IMR-90 (cell line): ENCODE data around the gene DMXL1.

Experiments used
- BHLHE40 ChIP-seq: fragments of 150-350 bp; IDR thresholded peaks from 2 replicates; pipeline ENCODE4 v1.6.1; 2016; ENCODE audit warnings: mild to moderate bottlenecking, low read depth, low read length
- CEBPB ChIP-seq: IDR thresholded peaks from 2 replicates; pipeline ENCODE4 v1.6.1; 2012; ENCODE audit warnings: low read depth, low read length, improper control_type of control experiment
- MAFK ChIP-seq: IDR thresholded peaks from 2 replicates; pipeline ENCODE4 v1.6.1; 2012; ENCODE audit warnings: low read depth, low read length, improper control_type of control experiment
- MAZ ChIP-seq: IDR thresholded peaks from 2 replicates; pipeline ENCODE4 v1.6.1; 2012; ENCODE audit warnings: low read depth, mild to moderate bottlenecking, low read length, improper control_type of control experiment, moderate library complexity, borderline replicate concordance
- MXI1 ChIP-seq: IDR thresholded peaks from 2 replicates; pipeline ENCODE4 v1.6.1; 2012; ENCODE audit warnings: low read depth, mild to moderate bottlenecking, low read length, moderate library complexity, borderline replicate concordance
- POLR2A ChIP-seq: IDR thresholded peaks from 2 replicates; pipeline ENCODE4 v1.6.1; 2012; ENCODE audit warnings: mild to moderate bottlenecking, low read depth, low read length
- RAD21 ChIP-seq: IDR thresholded peaks from 2 replicates; pipeline ENCODE4 v1.6.1; 2012; ENCODE audit warnings: low read length, improper control_type of control experiment
- RCOR1 ChIP-seq: IDR thresholded peaks from 2 replicates; pipeline ENCODE4 v1.6.1; 2012; ENCODE audit warnings: mild to moderate bottlenecking, low read length, improper control_type of control experiment; ENCODE audit not compliant: insufficient replicate concordance
- RFX5 ChIP-seq: IDR thresholded peaks from 2 replicates; pipeline ENCODE4 v1.8.0; 2012; ENCODE audit warnings: low read depth, mild to moderate bottlenecking, low read length, moderate library complexity
- SMC3 ChIP-seq: fragments of 150-350 bp; IDR thresholded peaks from 2 replicates; pipeline ENCODE4 v1.6.1; 2016; ENCODE audit warnings: low read depth, mild to moderate bottlenecking, antibody characterized with exemption, low read length, moderate library complexity
- TF ChIP-seq, protein P1 (sequence below): conservative IDR thresholded peaks from 2 replicates; pipeline ENCODE4 v1.5.1; 2012; ENCODE audit warnings: mild to moderate bottlenecking, low read depth, low read length, improper control_type of control experiment
- TF ChIP-seq, protein P2 (sequence below): fragments of 150-350 bp; IDR thresholded peaks from 2 replicates; pipeline ENCODE4 v1.6.1; 2017; ENCODE audit warnings: mild to moderate bottlenecking, antibody characterized with exemption, low read length, low read depth
- TF ChIP-seq, protein P3 (sequence below): fragments of 150-350 bp; IDR thresholded peaks from 2 replicates; pipeline ENCODE4 v1.6.1; 2016; ENCODE audit warnings: low read depth, mild to moderate bottlenecking, low read length, moderate library complexity, borderline replicate concordance

DNA sequence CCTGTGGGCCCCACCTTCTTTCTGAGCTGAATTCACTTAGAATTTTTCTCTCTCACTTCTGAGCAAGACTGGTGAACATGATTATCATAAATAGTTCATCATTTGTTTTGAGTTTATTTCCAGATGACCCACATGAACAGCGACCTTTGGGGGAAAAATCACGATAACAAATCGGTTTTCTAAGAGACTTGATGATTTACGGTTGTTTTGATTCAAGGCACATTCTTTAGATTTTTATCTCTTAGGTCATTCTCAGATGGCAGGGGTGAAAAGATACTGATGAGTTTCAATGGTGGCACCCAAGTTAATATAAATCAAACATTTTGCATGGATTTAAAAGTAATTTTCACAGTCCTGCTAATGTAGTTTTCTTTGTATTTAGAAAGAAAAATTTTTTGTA is 95.1 kb downstream of the DMXL1 start:
- TF ChIP-seq, protein P1, sequence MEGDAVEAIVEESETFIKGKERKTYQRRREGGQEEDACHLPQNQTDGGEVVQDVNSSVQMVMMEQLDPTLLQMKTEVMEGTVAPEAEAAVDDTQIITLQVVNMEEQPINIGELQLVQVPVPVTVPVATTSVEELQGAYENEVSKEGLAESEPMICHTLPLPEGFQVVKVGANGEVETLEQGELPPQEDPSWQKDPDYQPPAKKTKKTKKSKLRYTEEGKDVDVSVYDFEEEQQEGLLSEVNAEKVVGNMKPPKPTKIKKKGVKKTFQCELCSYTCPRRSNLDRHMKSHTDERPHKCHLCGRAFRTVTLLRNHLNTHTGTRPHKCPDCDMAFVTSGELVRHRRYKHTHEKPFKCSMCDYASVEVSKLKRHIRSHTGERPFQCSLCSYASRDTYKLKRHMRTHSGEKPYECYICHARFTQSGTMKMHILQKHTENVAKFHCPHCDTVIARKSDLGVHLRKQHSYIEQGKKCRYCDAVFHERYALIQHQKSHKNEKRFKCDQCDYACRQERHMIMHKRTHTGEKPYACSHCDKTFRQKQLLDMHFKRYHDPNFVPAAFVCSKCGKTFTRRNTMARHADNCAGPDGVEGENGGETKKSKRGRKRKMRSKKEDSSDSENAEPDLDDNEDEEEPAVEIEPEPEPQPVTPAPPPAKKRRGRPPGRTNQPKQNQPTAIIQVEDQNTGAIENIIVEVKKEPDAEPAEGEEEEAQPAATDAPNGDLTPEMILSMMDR = no peak
- TF ChIP-seq SMC3 = no peak
- TF ChIP-seq, protein P2, sequence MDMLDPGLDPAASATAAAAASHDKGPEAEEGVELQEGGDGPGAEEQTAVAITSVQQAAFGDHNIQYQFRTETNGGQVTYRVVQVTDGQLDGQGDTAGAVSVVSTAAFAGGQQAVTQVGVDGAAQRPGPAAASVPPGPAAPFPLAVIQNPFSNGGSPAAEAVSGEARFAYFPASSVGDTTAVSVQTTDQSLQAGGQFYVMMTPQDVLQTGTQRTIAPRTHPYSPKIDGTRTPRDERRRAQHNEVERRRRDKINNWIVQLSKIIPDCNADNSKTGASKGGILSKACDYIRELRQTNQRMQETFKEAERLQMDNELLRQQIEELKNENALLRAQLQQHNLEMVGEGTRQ = no peak
- no peak for TF ChIP-seq RFX5
- TF ChIP-seq MAZ = no peak
- TF ChIP-seq POLR2A = no peak
- TF ChIP-seq RCOR1 = no peak
- TF ChIP-seq, protein P3, sequence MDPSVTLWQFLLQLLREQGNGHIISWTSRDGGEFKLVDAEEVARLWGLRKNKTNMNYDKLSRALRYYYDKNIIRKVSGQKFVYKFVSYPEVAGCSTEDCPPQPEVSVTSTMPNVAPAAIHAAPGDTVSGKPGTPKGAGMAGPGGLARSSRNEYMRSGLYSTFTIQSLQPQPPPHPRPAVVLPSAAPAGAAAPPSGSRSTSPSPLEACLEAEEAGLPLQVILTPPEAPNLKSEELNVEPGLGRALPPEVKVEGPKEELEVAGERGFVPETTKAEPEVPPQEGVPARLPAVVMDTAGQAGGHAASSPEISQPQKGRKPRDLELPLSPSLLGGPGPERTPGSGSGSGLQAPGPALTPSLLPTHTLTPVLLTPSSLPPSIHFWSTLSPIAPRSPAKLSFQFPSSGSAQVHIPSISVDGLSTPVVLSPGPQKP = no peak
- TF ChIP-seq RAD21 = no peak
- TF ChIP-seq MXI1 = no peak
- no peak for TF ChIP-seq CEBPB
- no peak for TF ChIP-seq BHLHE40
- TF ChIP-seq MAFK = no peak
